B cell (primary cell): ENCODE data around the gene OTUB2. TPM values are rescaled to one million over a fixed set of nuclear protein-coding genes. Genes with fewer than 3 reads are reported as not detected.

ENCODE experiments used
- ATAC-seq: fragments of 200-7000 bp; cut with Tn5 transposase; one replicate; pipeline ENCODE4 v1.10.0; 2021; ENCODE audit warnings: low read depth, mild to moderate bottlenecking, moderate number of reproducible peaks, moderate library complexity
- CTCF ChIA-PET: fragments of 350-600 bp; sonication (Branson Sonifier 250); formaldehyde crosslinking; loops from one replicate; lab custom pipeline; 2021; ENCODE audit warnings: antibody characterized with exemption, inconsistent platforms; lab: Charles Lee
- POLR2A ChIA-PET: fragments of 350-600 bp; sonication (Branson Sonifier 250); formaldehyde crosslinking; loops from one replicate; lab custom pipeline; 2021; ENCODE audit warnings: antibody characterized with exemption; lab: Charles Lee
- DNase-seq: peaks from one replicate; pipeline ENCODE4 v3.0.0; 2013
- H2AFZ ChIP-seq: 2 replicates; pipeline ENCODE4 v1.6.1; 2012; ENCODE audit warnings: mild to moderate bottlenecking, low read depth, low read length; ENCODE audit not compliant: insufficient read depth, poor library complexity, severe bottlenecking
- H3K27ac ChIP-seq, 2 donors: 1 replicate in 1 of 2; 2 replicates in 1 of 2; pipeline ENCODE4 v1.5.1; 2012 to 2013; ENCODE audit warnings: low read length in 2 of 2, mild to moderate bottlenecking in 2 of 2, moderate library complexity in 1 of 2
- H3K27me3 ChIP-seq, 4 experiments: fragments of 200-600 bp in 1 of 4; sonication (generic) in 1 of 4; replicated peaks in 1 of 4; 1 replicate in 2 of 4; 2 replicates in 2 of 4; pipeline versions ENCODE4 v1.6.1 to v1.7.0; 2013 to 2016; ENCODE audit warnings: low read length in 3 of 4, mild to moderate bottlenecking in 2 of 4, mixed read lengths in 1 of 4, moderate library complexity in 1 of 4; ENCODE audit not compliant: insufficient read depth in 4 of 4, control insufficient read depth in 3 of 4; ENCODE audit errors: control extremely low read depth in 1 of 4
- H3K36me3 ChIP-seq, 2 experiments: replicated peaks in 1 of 2; 1 replicate in 1 of 2; 2 replicates in 1 of 2; pipeline versions ENCODE4 v1.6.1 to v1.7.1; 2013; ENCODE audit warnings: low read length in 1 of 2; ENCODE audit not compliant: insufficient read depth in 2 of 2, control insufficient read depth in 1 of 2; ENCODE audit errors: control extremely low read depth in 1 of 2, extremely low read depth in 1 of 2
- H3K4me1 ChIP-seq, 2 donors: fragments of 200-600 bp in 1 of 2; sonication (generic) in 1 of 2; 1 replicate in 1 of 2; 2 replicates in 1 of 2; pipeline versions ENCODE4 v1.5.1 to v1.6.1; 2013 to 2017; ENCODE audit warnings: low read length in 2 of 2; ENCODE audit not compliant: control insufficient read depth in 2 of 2, insufficient read depth in 2 of 2
- H3K4me2 ChIP-seq: replicated peaks from 2 replicates; pipeline ENCODE3; 2012; ENCODE audit warnings: mild to moderate bottlenecking, low read depth, low read length; ENCODE audit not compliant: poor library complexity, severe bottlenecking
- H3K4me3 ChIP-seq, 5 experiments: fragments of 200-600 bp in 1 of 5; sonication (generic) in 1 of 5; 1 replicate in 3 of 5; 2 replicates in 2 of 5; pipeline versions ENCODE4 v1.5.1 to v1.7.0; 2011 to 2016; ENCODE audit warnings: low read length in 4 of 5, mild to moderate bottlenecking in 4 of 5, low read depth in 2 of 5, control low read depth in 1 of 5, moderate library complexity in 1 of 5; ENCODE audit not compliant: insufficient read depth in 1 of 5; ENCODE audit errors: control extremely low read depth in 1 of 5, extremely low read depth in 1 of 5
- H3K79me2 ChIP-seq: fragments of 200-600 bp; sonication (generic); one replicate; pipeline ENCODE4 v1.6.0; 2016; ENCODE audit warnings: low read length; ENCODE audit not compliant: control insufficient read depth, insufficient read depth
- H3K9ac ChIP-seq: fragments of 200-600 bp; sonication (generic); 2 replicates; pipeline ENCODE4 v1.6.1; 2017; ENCODE audit warnings: mild to moderate bottlenecking, low read length, moderate library complexity
- H3K9me3 ChIP-seq, 3 donors: one replicate each; pipeline versions ENCODE4 v1.6.1 to v1.7.1; 2013; ENCODE audit warnings: low read length in 2 of 3; ENCODE audit not compliant: control insufficient read depth in 2 of 3, insufficient read depth in 1 of 3; ENCODE audit errors: control extremely low read depth in 1 of 3
- H4K20me1 ChIP-seq: 2 replicates; pipeline ENCODE4 v1.6.0; 2012; ENCODE audit warnings: mild to moderate bottlenecking, low read length; ENCODE audit not compliant: insufficient read depth, control insufficient read depth, poor library complexity, severe bottlenecking
- H3K27ac Mint-ChIP-seq: one replicate; pipeline ENCODE4 v1.8.0; 2021; ENCODE audit warnings: mixed read lengths
- H3K27me3 Mint-ChIP-seq: one replicate; pipeline ENCODE4 v1.8.0; 2021; ENCODE audit warnings: mixed read lengths
- H3K4me1 Mint-ChIP-seq: one replicate; pipeline ENCODE4 v1.8.0; 2021; ENCODE audit warnings: mixed read lengths
- H3K4me3 Mint-ChIP-seq: one replicate; pipeline ENCODE4 v1.8.0; 2021; ENCODE audit warnings: mixed read lengths
- H3K9me3 Mint-ChIP-seq: one replicate; pipeline ENCODE4 v1.8.0; 2022; ENCODE audit warnings: mixed read lengths; ENCODE audit not compliant: insufficient read depth
- CTCF ChIP-seq: fragments of 200-600 bp; IDR thresholded peaks from one replicate; pipeline ENCODE4 v1.8.0; 2022; ENCODE audit warnings: antibody characterized with exemption, mild to moderate bottlenecking
- EZH2 ChIP-seq: IDR thresholded peaks from 2 replicates; pipeline ENCODE4 v1.6.1; 2012; ENCODE audit warnings: borderline replicate concordance, low read depth, mild to moderate bottlenecking, moderate library complexity, low read length; ENCODE audit not compliant: insufficient read depth, poor library complexity, severe bottlenecking
- WGBS: methylation state at CpG from one replicate; pipeline ENCODE4 v1.1.5; 2013; ENCODE audit warnings: missing lambda C conversion rate; ENCODE audit not compliant: insufficient coverage; 5-methylcytosine and 5-hydroxymethylcytosine counted together
- intact Hi-C: fragments of 100-400 bp; cut with micrococcal nuclease; formaldehyde crosslinking; loops from one replicate; pipeline ENCODE4 v1.10.0; 2022
- polyA plus RNA-seq: library from polyadenylated mRNA; depleted of rRNA; stranded (reverse); fragments of >200 nt; gene quantifications from 2 replicates; pipeline ENCODE4 v1.2.3, GENCODE V29; 2012
- total RNA-seq, 2 donors: library from RNA; stranded (reverse); fragments of 120-200 nt in 1 of 2; gene quantifications; 1 replicate in 1 of 2; 2 replicates in 1 of 2; pipeline versions ENCODE4 v1.2.3 to v1.2.4, GENCODE V29; 2013 to 2022

The OTUB2 gene
- total and polyA plus RNA-seq, 2 donors (not counting 1 experiment from before 2014, with no cell fraction given), result 0.04 to 0.17 TPM

- Histone ChIP-seq H3K27me3 (peaks cover 0 to 15% (median 0%) of the 10 kb centered on the region in 4 experiments), H3K9ac (no peak overlapping the region), H3K4me1 (peaks cover 4 to 10% of the 10 kb centered on the region in 2 donors), H4K20me1 (no peaks in the 10 kb centered on the region), H3K36me3 (no peaks in the 10 kb centered on the region), H3K79me2 (no peaks in the 10 kb centered on the region), H3K9me3 (no peaks in the 10 kb centered on the region), H3K27ac (no peak overlapping the region), H2AFZ (no peak overlapping the region), H3K4me3 (no peak overlapping the region), H3K4me2 (no peak overlapping the region)
- ATAC-seq, result no peak
- H3K9me3 Mint-ChIP-seq, result no peaks in the 10 kb centered on the region
- POLR2A ChIA-PET, result no interaction called here
- no peak overlapping the region for H3K4me3 Mint-ChIP-seq
- H3K4me1 Mint-ChIP-seq, result peaks cover 9% of the 10 kb centered on the region
- TF ChIP-seq CTCF (no peak), EZH2 (no peak)
- CTCF ChIA-PET, result interaction anchor here (0.9 to 2.2 kb wide), 4 partner anchors 9 to 76 kb away, joined by 3 to 5 read pairs (median 4); no protein-coding TSS in a partner anchor
- no peak overlapping the region for H3K27ac Mint-ChIP-seq
- DNase-seq, result no peak
- peaks cover 25% of the 10 kb centered on the region for H3K27me3 Mint-ChIP-seq
- intact Hi-C loops, result no loop called here
- no CpG with 5 or more reads among the region's 2 CpGs for WGBS
Observed at GRCh38 chr14:94015223-94015622, 10.9 kb upstream of the OTUB2 start.

- TF ChIP-seq CTCF (no peak), EZH2 (no peak)
- DNase-seq (no peak), ATAC-seq (no peak)
- ChIA-PET CTCF (interaction anchor here (0.9 to 5.6 kb wide), 2 partner anchors 19 to 122 kb away, joined by 3 to 34 read pairs; no protein-coding TSS in a partner anchor), POLR2A (no interaction called here)
- no peak overlapping the region for H3K4me3 ChIP-seq
- H3K4me1 Mint-ChIP-seq, result peaks cover 8% of the 10 kb centered on the region
- H3K9me3 Mint-ChIP-seq, result no peaks in the 10 kb centered on the region
- H2AFZ ChIP-seq, result no peak overlapping the region
- no peak overlapping the region for H3K9ac ChIP-seq
- H3K4me1 ChIP-seq, result peaks cover 4 to 5% of the 10 kb centered on the region in 2 donors
- intact Hi-C loops, result no loop called here
- H3K4me3 Mint-ChIP-seq, result no peak overlapping the region
- no peaks in the 10 kb centered on the region for H3K79me2 ChIP-seq
- H3K36me3 ChIP-seq, result no peaks in the 10 kb centered on the region
- 94% methylated on average over 8 of the region's 8 CpGs for WGBS
- H3K4me2 ChIP-seq, result no peak overlapping the region
- peaks cover 0 to 9% (median 0%) of the 10 kb centered on the region in 4 experiments for H3K27me3 ChIP-seq
- H4K20me1 ChIP-seq, result no peaks in the 10 kb centered on the region
- H3K27ac ChIP-seq, result no peak overlapping the region
- peaks cover 27% of the 10 kb centered on the region for H3K27me3 Mint-ChIP-seq
- no peak overlapping the region for H3K27ac Mint-ChIP-seq
- no peaks in the 10 kb centered on the region for H3K9me3 ChIP-seq
Observed at GRCh38 chr14:94016446-94016976, 9.6 kb upstream of the OTUB2 start.
